ENCODE data around the gene LRRC56.

Gene LRRC56

GRCh38 chr11:577611-577894 is 40.2 kb downstream of the LRRC56 start:
- no peak for DNase-seq

GRCh38 chr11:578276-579035 is 41.1 kb downstream of the LRRC56 start:
- no peak for DNase-seq

DNA sequence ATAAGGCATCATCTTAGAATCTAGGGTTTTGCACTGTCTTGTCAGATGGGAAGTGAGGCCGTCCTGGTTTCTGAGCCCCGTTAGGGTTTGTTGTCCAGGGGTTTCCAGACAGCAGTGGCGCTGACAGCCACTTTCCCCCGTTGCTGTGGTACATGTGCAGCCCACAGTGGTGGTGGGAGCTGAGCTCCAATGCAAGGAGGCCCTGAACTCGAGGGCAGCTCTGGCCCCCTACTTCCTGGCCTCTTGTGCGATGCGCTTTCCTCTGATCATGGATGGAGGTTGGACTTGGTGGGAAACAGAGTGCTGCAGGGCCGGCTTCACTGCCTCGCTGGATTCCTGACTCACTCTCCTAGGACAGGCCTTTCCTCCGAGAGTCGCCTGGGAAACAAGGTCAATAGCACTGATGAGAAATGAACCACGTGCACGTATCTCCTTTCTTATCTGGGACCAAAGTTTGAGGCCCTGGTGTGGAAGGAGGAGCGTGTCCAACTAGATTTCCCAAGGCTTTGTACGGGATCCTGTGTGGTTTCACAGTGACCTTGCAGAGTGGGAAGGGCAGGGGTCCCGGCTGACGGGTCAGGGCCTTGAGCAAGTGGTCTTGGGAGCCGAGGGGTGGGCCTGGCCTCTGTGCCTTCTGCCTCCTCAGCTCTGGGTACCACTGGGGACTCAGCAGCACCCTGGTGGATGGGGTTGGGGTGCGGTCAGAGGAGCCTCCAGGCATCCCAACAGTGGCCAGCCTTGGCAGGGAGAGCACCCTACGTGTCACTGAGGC is 42.7 kb downstream of the LRRC56 start:
- no peak for DNase-seq

DNA sequence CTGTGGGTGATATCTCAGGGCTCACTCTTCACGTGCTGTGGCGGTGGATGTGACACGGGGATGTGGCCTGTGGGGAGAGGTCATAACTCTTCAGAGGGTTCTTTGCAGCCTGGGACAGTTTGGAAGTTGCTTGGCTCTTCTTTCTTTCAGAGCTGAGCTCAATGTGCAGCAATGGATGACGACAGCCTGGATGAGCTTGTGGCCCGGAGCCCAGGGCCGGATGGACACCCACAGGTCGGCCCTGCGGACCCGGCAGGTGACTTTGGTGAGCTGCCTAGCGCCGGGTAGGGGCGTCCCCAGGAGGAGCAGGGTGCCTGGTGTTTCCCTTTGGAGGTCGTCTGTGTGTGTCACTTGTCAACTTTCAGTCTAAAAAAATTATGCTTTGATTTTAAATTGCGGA is 44.0 kb downstream of the LRRC56 start:
- no peak for DNase-seq

DNA sequence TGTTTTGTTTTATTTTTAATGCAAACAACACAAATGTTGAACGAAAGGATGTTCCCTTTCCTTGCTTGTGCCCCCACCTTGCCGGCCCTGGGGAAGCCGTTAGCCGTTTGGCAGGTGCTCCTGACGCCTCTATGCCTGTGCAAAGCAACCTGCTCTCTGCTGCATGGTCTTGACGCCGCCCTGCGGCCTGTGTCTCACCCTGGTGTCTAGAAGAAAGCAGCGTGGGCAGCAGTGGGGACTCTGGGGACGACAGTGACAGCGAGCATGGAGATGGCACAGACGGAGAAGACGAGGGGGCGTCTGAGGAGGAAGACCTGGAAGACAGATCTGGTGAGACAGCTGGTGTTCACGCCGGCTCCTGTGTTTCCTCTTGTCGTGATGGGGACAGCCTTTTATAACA is 44.4 kb downstream of the LRRC56 start:
- DNase-seq: no peak

DNA sequence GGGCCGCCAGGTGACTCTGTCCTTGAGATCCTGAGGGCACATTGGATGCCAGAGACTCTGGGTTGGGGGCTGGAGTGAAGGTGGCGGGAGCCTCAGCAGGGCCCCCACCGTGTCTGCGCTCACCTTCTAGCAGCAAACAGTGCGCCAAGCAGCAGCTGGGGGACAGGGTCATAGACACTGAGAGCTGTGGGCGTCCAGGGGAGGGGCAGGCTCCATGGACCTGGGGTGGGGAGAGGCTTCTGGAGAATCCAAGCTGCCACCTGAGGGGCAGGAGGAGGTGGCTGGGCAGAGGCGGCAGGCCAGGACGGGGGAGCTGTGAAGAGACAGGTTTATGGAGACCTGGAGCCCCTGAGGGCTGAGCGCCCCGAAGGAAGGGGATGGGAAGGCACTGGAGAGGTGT is 47.0 kb downstream of the LRRC56 start:
- no peak for DNase-seq

DNA sequence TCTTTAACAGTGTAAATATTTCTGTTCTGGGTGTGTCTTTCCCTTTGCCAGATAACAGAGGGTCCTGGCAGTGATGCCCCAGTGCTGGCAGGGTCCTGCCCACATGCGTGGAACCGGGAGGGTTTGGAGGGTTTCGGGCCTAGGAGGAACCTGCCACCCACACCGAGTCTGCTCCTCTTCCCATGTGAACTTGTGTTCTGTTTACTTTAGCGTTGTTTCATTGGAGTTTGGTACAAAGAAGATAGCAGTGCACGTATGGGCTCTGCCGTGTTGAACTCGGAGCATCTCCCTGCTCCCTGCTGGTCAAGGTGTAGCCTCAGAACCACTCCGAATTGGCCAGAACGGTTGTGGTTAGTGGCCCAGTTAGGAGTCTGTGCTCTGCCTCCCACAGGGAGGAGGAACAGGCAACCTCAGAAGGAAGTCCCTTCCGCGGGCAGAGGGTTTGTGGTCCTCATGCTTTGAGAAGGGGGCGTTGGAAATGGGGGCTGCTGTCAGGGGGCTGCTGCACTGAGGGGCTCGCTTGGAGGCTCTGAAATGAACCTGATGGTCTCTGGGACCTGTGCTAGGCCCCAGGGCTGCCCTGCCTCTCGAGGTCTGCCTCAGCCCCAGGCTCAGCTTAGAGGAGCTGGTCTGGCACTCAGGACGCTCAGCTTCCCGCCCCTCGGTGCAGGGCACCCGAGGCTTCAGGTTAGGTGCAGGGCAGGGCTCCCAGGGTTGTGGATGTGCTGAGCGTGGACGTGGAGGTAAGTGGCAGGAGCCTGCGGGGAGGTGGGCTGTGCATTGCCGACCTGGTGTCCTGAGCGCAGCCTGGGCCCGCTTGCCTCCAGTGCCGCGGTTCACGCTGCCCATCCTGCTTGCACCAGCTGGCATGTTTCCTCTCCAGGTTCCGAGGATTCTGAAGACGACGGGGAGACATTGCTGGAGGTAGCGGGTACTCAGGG is 49.3 kb downstream of the LRRC56 start:
- DNase-seq: no peak

GRCh38 chr11:587546-587945 is 50.2 kb downstream of the LRRC56 start:
- no peak for DNase-seq

DNA sequence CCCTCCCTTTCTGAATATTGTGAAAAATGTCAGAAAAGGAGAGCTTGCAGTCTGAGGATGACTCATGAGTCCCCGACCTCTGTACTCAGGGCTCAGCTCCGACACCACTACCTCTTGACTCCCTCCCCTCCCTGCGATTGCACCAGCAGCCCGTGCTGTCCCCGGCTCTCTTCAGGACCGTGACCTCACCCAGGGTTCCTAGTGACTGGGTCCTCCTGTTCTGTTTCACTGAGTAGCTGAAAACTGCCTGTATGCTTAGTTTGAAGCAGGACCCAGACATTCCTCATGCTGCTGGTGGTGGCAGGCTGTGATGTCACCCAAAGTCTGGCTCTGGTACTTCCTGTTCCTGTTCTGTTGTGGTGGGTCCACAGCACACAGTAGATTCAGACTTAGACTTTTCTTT is 50.7 kb downstream of the LRRC56 start:
- no peak for DNase-seq

DNA sequence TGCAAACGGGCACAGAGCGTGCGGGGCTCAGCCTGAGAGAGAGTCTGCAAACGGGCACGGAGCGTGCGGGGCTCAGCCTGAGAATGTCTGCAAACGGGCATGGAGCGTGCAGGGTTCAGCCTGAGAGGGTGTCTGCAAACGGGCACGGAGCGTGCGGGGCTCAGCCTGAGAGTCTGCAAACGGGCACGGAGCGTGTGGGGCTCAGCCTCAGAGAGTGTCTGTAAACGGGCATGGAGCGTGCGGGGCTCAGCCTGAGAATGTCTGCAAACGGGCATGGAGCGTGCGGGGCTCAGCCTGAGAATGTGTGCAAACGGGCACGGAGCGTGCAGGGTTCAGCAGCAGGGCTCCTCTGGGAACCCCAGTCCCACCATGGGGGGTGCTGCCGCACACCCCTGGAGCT is 52.5 kb downstream of the LRRC56 start:
- no peak for DNase-seq

- DNase-seq: no peak
These were observed 53.7 kb downstream of the LRRC56 start for GRCh38 chr11:590997-591396.

- no peak for DNase-seq
These were observed 55.2 kb downstream of the LRRC56 start for GRCh38 chr11:592501-592900.

DNA sequence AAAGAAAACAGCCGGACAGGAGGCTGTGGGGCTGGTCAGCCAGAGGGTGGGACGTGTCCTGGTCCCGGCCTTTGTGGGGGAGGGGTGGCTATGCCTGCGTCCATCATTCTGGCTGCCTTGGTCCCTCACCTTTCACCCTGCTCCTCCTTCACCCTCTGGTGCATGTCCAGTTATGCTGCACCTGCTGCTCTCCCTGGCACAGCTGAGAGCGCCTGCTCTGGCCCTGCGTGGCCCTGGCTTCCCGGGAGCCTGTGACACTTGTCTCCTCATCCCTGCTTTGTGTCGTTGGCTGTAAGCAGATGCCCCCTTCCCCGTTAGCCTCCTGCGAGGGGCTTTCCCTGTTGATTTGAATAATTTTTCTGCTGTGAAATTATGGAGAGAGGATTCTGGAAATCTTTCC is 55.6 kb downstream of the LRRC56 start:
- no peak for DNase-seq

- no peak for DNase-seq
These were observed 56.0 kb downstream of the LRRC56 start for GRCh38 chr11:593347-593746.

DNA sequence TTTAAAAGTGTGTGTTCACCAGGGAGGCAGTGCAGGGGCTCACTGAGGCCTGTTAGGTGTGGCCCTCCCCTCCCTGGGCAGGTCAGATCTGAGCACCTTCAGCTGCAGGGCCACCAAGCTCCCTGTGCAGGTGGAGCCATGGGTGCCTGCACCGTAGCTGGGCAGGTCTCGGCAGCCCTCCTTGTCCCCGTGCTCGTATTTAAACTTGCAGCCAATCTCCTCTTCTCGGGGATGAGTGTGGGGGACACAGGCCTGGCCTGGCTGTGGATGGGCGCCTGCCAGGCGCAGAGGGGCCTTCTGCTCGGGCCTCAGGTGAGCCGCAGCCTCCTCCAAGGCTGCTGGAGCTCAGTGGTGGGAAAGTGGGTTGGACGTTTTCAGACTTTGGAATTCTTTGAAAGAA is 58.1 kb downstream of the LRRC56 start:
- no peak for DNase-seq

DNA sequence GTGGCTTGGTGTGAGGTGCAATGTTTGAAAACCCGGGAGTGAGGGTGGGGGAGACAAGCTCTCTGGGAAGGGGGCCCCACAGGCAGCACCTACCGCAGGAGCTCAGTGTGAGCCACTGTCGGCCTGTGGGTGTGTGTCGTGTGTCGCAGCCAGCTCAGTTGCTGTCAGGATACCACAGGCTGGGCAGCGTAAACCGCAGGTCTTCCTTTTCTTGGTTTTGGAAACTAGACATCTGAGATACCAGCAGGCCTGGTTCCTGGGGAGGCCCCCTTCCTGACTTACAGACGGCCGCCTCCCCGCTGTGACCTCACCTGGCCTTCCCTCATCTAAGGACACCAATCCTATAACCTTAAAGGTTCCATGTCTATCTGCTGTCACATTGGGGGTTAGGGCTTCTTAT is 59.0 kb downstream of the LRRC56 start:
- DNase-seq: no peak

GRCh38 chr11:597166-597725 is 59.9 kb downstream of the LRRC56 start:
- no peak for DNase-seq

DNA sequence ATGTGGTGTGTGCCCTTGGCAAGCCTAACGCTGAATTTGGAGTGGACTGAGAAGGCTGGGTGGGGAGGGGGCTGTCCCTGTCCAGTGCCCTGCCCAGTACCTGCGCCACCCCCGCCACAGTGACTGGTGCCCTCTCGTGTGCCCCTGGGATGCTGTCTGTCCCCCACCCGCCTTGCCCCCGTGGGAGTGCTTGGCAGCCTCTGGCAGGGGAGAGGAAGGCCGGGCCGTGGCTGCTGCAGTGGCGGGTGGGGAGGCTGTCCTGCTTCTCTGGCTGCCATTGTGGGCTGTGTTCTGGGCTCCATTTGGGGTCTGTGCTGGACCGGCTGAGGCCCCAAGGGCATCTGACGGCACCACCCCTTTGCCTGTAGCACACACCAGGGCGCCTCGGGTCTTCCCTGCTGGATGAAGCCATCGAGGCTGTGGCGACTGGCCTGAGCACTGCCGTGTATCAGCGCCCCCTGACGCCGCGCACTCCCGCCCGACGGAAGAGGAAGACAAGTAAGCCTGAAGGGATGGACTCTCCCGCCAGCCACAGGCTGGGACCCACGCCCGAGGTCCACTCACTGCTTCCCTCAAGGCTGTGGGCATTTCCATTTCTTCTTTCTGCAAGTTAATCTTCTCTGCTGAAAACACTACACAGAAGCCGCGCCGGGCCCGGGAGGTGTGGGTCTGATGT is 60.8 kb downstream of the LRRC56 start:
- no peak for DNase-seq

DNA sequence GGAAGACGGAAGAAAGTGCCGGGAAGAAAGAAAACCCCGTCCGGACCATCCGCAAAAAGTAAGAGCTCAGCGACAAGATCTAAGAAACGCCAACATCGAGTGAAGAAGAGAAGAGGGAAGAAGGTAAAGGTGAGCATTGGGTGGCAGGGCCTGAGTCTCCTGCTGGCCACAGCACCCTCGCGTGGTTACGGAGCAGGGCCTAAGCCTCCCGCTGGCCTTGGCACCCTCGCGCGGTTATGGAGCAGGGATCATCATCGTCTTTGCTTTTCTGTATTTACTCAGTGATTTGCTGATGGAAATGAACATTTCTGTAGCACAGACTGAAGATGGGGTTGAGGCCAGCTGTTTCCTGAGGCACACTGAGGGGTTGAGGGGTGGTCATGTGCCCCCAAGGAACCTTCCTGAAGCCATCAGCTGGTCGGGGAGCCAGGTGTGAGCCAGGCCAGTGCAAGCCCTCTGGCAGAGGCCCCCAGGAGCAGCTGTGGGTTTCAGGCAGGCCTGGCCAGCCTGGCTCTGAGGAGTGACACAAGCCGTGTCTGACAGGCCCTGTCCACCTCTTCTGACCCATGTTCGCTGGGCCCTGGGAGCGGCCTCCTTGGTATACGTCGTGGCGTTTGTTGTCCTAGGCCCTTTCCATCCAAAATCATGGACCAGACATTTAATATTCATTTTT is 64.4 kb downstream of the LRRC56 start:
- no peak for DNase-seq

DNA sequence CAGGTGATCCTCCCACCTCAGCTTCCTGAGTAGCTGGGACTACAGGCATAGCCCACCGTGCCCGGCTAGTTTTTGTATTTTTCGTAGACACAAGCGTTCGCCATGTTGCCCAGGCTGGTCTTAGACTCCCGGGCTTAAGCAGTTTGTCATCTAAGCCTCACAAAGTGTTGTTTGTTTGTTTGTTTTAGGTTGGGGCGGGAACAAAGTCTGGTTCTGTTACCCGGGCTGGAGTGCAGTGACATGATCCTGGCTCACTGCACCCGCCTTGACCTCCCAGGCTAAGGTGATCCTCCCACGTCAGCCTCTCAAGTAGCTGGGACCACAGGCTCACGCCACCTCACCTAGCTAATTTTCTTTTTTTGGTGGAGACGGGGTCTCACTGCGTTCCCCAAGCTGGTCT is 65.8 kb downstream of the LRRC56 start:
- no peak for DNase-seq

Measured in NCI-H524 (cell line).